ENCODE results near the gene GLA. TPM values are rescaled to one million over a fixed set of nuclear protein-coding genes. Genes with fewer than 3 reads are reported as not detected.

GLA gene
- total and polyA plus RNA-seq, 9 of the 15 experiments (the other 6 are each of a cell fraction or from before 2014, with no cell fraction given): 41.7 to 146 (median 73.8) TPM

GRCh38 chrX:101390664-101391525 lies 16.8 kb downstream of the GLA start, which contains the start of gene RPL36A (continued):
- TF ChIP-seq ARID3A (IDR thresholded peaks at IDR 0.05; ENCODE audit: borderline replicate concordance, low read depth, low read length): no peak
- no peak for TF ChIP-seq ZNF134 (CRISPR knock-in tag; conservative IDR thresholded peaks at IDR 0.05)
- no peak for TF ChIP-seq CREB5 (CRISPR knock-in tag; IDR thresholded peaks at IDR 0.05)
- no peak; the same call in 1 of the 2 replicates for TF ChIP-seq PYGO2 (tag; IDR thresholded peaks at IDR 0.05)
- TF ChIP-seq BRCA1 (IDR thresholded peaks at IDR 0.05): no peak
- no peak for TF ChIP-seq BRCA1 (CRISPR knock-in tag; IDR thresholded peaks at IDR 0.05)
- TF ChIP-seq PHB2 (IDR thresholded peaks at IDR 0.05; ENCODE audit: low read depth): no peak
- no peak for TF ChIP-seq MED1 (CRISPR knock-in tag; IDR thresholded peaks at IDR 0.05; ENCODE audit: borderline replicate concordance)
- peak; percentile 87 for TF ChIP-seq LCOR (CRISPR knock-in tag; IDR thresholded peaks at IDR 0.05)
- TF ChIP-seq ARNT (IDR thresholded peaks at IDR 0.05): peak in 1 of 2 experiments; percentile 52; a peak in 1 of 4 replicates
- TF ChIP-seq ZNF280A (IDR thresholded peaks at IDR 0.05; ENCODE audit: low read depth, partially characterized antibody): no peak
- no peak for TF ChIP-seq PHTF2 (CRISPR knock-in tag; IDR thresholded peaks at IDR 0.05)
- TF ChIP-seq ZNF764 (CRISPR knock-in tag; IDR thresholded peaks at IDR 0.05; ENCODE audit: low read depth): no peak
- TF ChIP-seq ZBTB7A (IDR thresholded peaks at IDR 0.05; ENCODE audit: borderline replicate concordance, control insufficient read depth, low read depth, low read length): peak; percentile 77; the same call in 1 of the 2 replicates
- peak; percentile 61; the same call in 1 of the 2 replicates for TF ChIP-seq SOX6 (IDR thresholded peaks at IDR 0.05)
- no peak for TF ChIP-seq HOXB6 (CRISPR knock-in tag; IDR thresholded peaks at IDR 0.05; ENCODE audit: borderline replicate concordance)
- no peak for TF ChIP-seq HDGF (IDR thresholded peaks at IDR 0.05)
- TF ChIP-seq CBX5 (IDR thresholded peaks at IDR 0.05; ENCODE audit: borderline replicate concordance, low read depth): no peak
- TF ChIP-seq NFE2 (IDR thresholded peaks at IDR 0.05; ENCODE audit: low read depth): no peak
- no peak for TF ChIP-seq HMG20A (CRISPR knock-in tag; conservative IDR thresholded peaks at IDR 0.05)
- no peak for TF ChIP-seq ATF1 (CRISPR knock-in tag; IDR thresholded peaks at IDR 0.05)
- peak; percentile 82 for TF ChIP-seq ATF1 (tag; IDR thresholded peaks at IDR 0.05)
- TF ChIP-seq MAFG (tag; conservative IDR thresholded peaks at IDR 0.05): no peak
- TF ChIP-seq ETV1 (tag; conservative IDR thresholded peaks at IDR 0.05; ENCODE audit: low read depth): peak; percentile 73
- TF ChIP-seq WHSC1 (IDR thresholded peaks at IDR 0.05; ENCODE audit: low read length): no peak

All from K562 (cell line).